ENCODE measurements around the gene RAB6A.
A peak's percentile ranks its signal among the peaks of the same experiment; 100 is the strongest.
"Not testable (repeated sequence)": the region's sequence is repeated elsewhere in the genome, so short reads cannot be mapped to it uniquely, and the experiment has no call there.

RAB6A gene

GRCh38 chr11:73766763-73767162, 5.9 kb upstream of the RAB6A start:
- no peak overlapping the region for H3K4me3 ChIP-seq (ENCODE audit: low read depth, low read length)

- H3K4me3 ChIP-seq (ENCODE audit: low read depth, low read length): no peak overlapping the region
Measured at GRCh38 chr11:73762732-73763131, 1.9 kb upstream of the RAB6A start.

- no peak overlapping the region for H3K4me3 ChIP-seq (ENCODE audit: low read depth, low read length)
Measured at GRCh38 chr11:73761403-73761945, 600 bp upstream of the RAB6A start.

- H3K4me3 ChIP-seq (ENCODE audit: low read depth, low read length): peak overlapping the region; percentile 88
Measured at GRCh38 chr11:73760135-73760678, 667 bp downstream of the RAB6A start.

- H3K4me3 ChIP-seq (ENCODE audit: low read depth, low read length): peak overlapping the region; percentile 88
Measured at GRCh38 chr11:73759610-73760134, 1.2 kb downstream of the RAB6A start.

- H3K4me3 ChIP-seq (ENCODE audit: low read depth, low read length): no peak overlapping the region
Measured at GRCh38 chr11:73758451-73758850, 2.4 kb downstream of the RAB6A start.

- no peak overlapping the region for H3K4me3 ChIP-seq (ENCODE audit: low read depth, low read length)
Measured at GRCh38 chr11:73757598-73757997, 3.3 kb downstream of the RAB6A start.

- no peak overlapping the region for H3K4me3 ChIP-seq (ENCODE audit: low read depth, low read length)
Measured at GRCh38 chr11:73755670-73756069, 5.2 kb downstream of the RAB6A start.

- H3K4me3 ChIP-seq (ENCODE audit: low read depth, low read length): no peak overlapping the region
Measured at GRCh38 chr11:73753938-73754337, 6.9 kb downstream of the RAB6A start.

GRCh38 chr11:73752903-73753302, 8.0 kb downstream of the RAB6A start:
- no peak overlapping the region for H3K4me3 ChIP-seq (ENCODE audit: low read depth, low read length)

- H3K4me3 ChIP-seq (ENCODE audit: low read depth, low read length): no peak overlapping the region
Measured at GRCh38 chr11:73752216-73752867, 8.5 kb downstream of the RAB6A start.

GRCh38 chr11:73750862-73751261, 10.0 kb downstream of the RAB6A start:
- not testable (repeated sequence) for H3K4me3 ChIP-seq (ENCODE audit: low read depth, low read length)

- no peak overlapping the region for H3K4me3 ChIP-seq (ENCODE audit: low read depth, low read length)
Measured at GRCh38 chr11:73750228-73750627, 10.6 kb downstream of the RAB6A start.

- no peak overlapping the region for H3K4me3 ChIP-seq (ENCODE audit: low read depth, low read length)
Measured at GRCh38 chr11:73749118-73749517, 11.8 kb downstream of the RAB6A start.

- H3K4me3 ChIP-seq (ENCODE audit: low read depth, low read length): no peak overlapping the region
Measured at GRCh38 chr11:73748300-73748699, 12.6 kb downstream of the RAB6A start.

- no peak overlapping the region for H3K4me3 ChIP-seq (ENCODE audit: low read depth, low read length)
Measured at GRCh38 chr11:73747762-73748161, 13.1 kb downstream of the RAB6A start.

- no peak overlapping the region for H3K4me3 ChIP-seq (ENCODE audit: low read depth, low read length)
Measured at GRCh38 chr11:73746701-73747100, 14.2 kb downstream of the RAB6A start.

GRCh38 chr11:73743045-73743444, 17.8 kb downstream of the RAB6A start:
- H3K4me3 ChIP-seq (ENCODE audit: low read depth, low read length): no peak overlapping the region

GRCh38 chr11:73735959-73736358, 24.9 kb downstream of the RAB6A start:
- H3K4me3 ChIP-seq (ENCODE audit: low read depth, low read length): not testable (repeated sequence)

- no peak overlapping the region for H3K4me3 ChIP-seq (ENCODE audit: low read depth, low read length)
Measured at GRCh38 chr11:73734993-73735392, 25.9 kb downstream of the RAB6A start.

- not testable (repeated sequence) for H3K4me3 ChIP-seq (ENCODE audit: low read depth, low read length)
Measured at GRCh38 chr11:73734011-73734410, 26.9 kb downstream of the RAB6A start.

- H3K4me3 ChIP-seq (ENCODE audit: low read depth, low read length): not testable (repeated sequence)
Measured at GRCh38 chr11:73732936-73733335, 27.9 kb downstream of the RAB6A start.

Measured in iPS-11a (cell line).